B cell (primary cell): ENCODE measurements around the gene TIMP2.

Source experiments
- CTCF ChIP-seq: fragments of 200-600 bp; IDR thresholded peaks from one replicate; pipeline ENCODE4 v1.8.0; 2022; ENCODE audit warnings: antibody characterized with exemption, mild to moderate bottlenecking
- EZH2 ChIP-seq: IDR thresholded peaks from 2 replicates; pipeline ENCODE4 v1.6.1; 2012; ENCODE audit warnings: borderline replicate concordance, low read depth, mild to moderate bottlenecking, moderate library complexity, low read length; ENCODE audit not compliant: insufficient read depth, poor library complexity, severe bottlenecking

GRCh38 chr17:78905116-78905515, 20.1 kb downstream of the TIMP2 start:
- TF ChIP-seq CTCF (no peak), EZH2 (no peak)
